ENCODE measurements around the gene SKAP1.

The SKAP1 gene

GRCh38 chr17:48123111-48123510 is 306.9 kb downstream of the SKAP1 start:
- no peak for TF ChIP-seq CTCF (IDR thresholded peaks at IDR 0.05; ENCODE audit: control insufficient read depth, insufficient read depth, low read depth, low read length, missing control alignments)
- DNase-seq (ENCODE audit: low read depth) = no peak

GRCh38 chr17:48122665-48123045 is 307.4 kb downstream of the SKAP1 start:
- DNase-seq (ENCODE audit: low read depth) = no peak
- no peak for TF ChIP-seq CTCF (IDR thresholded peaks at IDR 0.05; ENCODE audit: control insufficient read depth, insufficient read depth, low read depth, low read length, missing control alignments)
- no peak overlapping the region for H3K4me3 ChIP-seq (ENCODE audit: control insufficient read depth, low read depth, low read length)

More at GRCh38 chr17:48123111-48123510, 306.9 kb downstream of the SKAP1 start:
- no peak overlapping the region for H3K4me3 ChIP-seq (ENCODE audit: control insufficient read depth, low read depth, low read length)

- no peak overlapping the region for H3K4me3 ChIP-seq (ENCODE audit: control insufficient read depth, low read depth, low read length)
- TF ChIP-seq CTCF (IDR thresholded peaks at IDR 0.05; ENCODE audit: control insufficient read depth, insufficient read depth, low read depth, low read length, missing control alignments) = no peak
- no peak for DNase-seq (ENCODE audit: low read depth)
Measured at GRCh38 chr17:48121923-48122664, 307.9 kb downstream of the SKAP1 start.

- no peak overlapping the region for H3K4me3 ChIP-seq (ENCODE audit: control insufficient read depth, low read depth, low read length)
- TF ChIP-seq CTCF (IDR thresholded peaks at IDR 0.05; ENCODE audit: control insufficient read depth, insufficient read depth, low read depth, low read length, missing control alignments) = no peak
- DNase-seq (ENCODE audit: low read depth) = no peak
Measured at GRCh38 chr17:48113201-48113676, 316.8 kb downstream of the SKAP1 start.

- DNase-seq (ENCODE audit: low read depth) = no peak
- no peak overlapping the region for H3K4me3 ChIP-seq (ENCODE audit: control insufficient read depth, low read depth, low read length)
- no peak for TF ChIP-seq CTCF (IDR thresholded peaks at IDR 0.05; ENCODE audit: control insufficient read depth, insufficient read depth, low read depth, low read length, missing control alignments)
Measured at GRCh38 chr17:48111937-48112241, 318.1 kb downstream of the SKAP1 start.

- H3K4me3 ChIP-seq (ENCODE audit: control insufficient read depth, low read depth, low read length) = no peak overlapping the region
- no peak for TF ChIP-seq CTCF (IDR thresholded peaks at IDR 0.05; ENCODE audit: control insufficient read depth, insufficient read depth, low read depth, low read length, missing control alignments)
- DNase-seq (ENCODE audit: low read depth) = no peak
Measured at GRCh38 chr17:48110761-48111160, 319.3 kb downstream of the SKAP1 start.

Measured in AG09309 (cell line).